Activated CD8-positive, alpha-beta memory T cell treated with anti-CD3 and anti-CD28 coated beads, Interleukin-2, amount 10 ng/mL, durations not matched to agents 7 days and 5 days (primary cell): ENCODE measurements around the gene PPA2. TPM values are rescaled to one million over a fixed set of nuclear protein-coding genes. Genes with fewer than 3 reads are reported as not detected.
A peak's percentile ranks its signal among the peaks of the same experiment; 100 is the strongest.
"Not testable (repeated sequence)": the region's sequence is repeated elsewhere in the genome, so short reads cannot be mapped to it uniquely, and the experiment has no call there.

Experiments used
- ATAC-seq: fragments of 150-1000 bp; cut with Tn5 transposase; one replicate; pipeline ENCODE4 v1.10.0; 2021; ENCODE audit warnings: moderate library complexity
- CTCF ChIA-PET: fragments of 350-600 bp; sonication (Branson Sonifier 250); formaldehyde crosslinking; loops from one replicate; lab custom pipeline; 2021; ENCODE audit warnings: antibody characterized with exemption; lab: Charles Lee
- DNase-seq: peaks from one replicate; pipeline ENCODE4 v3.0.0-alpha.2; 2020
- H3K27ac Mint-ChIP-seq: one replicate; pipeline ENCODE4 v1.8.0; 2021; ENCODE audit warnings: mild to moderate bottlenecking, mixed read lengths
- H3K27me3 Mint-ChIP-seq: one replicate; pipeline ENCODE4 v1.8.0; 2021; ENCODE audit warnings: mixed read lengths
- H3K36me3 Mint-ChIP-seq: one replicate; pipeline ENCODE4 v1.8.0; 2021; ENCODE audit warnings: mild to moderate bottlenecking, mixed read lengths
- H3K4me1 Mint-ChIP-seq: one replicate; pipeline ENCODE4 v1.8.0; 2021; ENCODE audit warnings: mixed read lengths
- H3K4me3 Mint-ChIP-seq: one replicate; pipeline ENCODE4 v1.8.0; 2021; ENCODE audit warnings: mild to moderate bottlenecking, moderate library complexity, mixed read lengths
- H3K9me3 Mint-ChIP-seq: one replicate; pipeline ENCODE4 v1.8.0; 2022; ENCODE audit warnings: low read depth, mixed read lengths
- total RNA-seq, 2 experiments: library from RNA; stranded (reverse); gene quantifications; one replicate each; pipeline ENCODE4 v1.2.3, GENCODE V29; 2021

PPA2 gene
- total RNA-seq, 2 experiments from 2014 or later: 67.0 to 68.5 TPM

- CTCF ChIA-PET: interaction anchor here (0.7 to 1.7 kb wide), 10 partner anchors 8 to 331 kb away, joined by 3 to 10 read pairs (median 5); partner anchors contain the start of gene TET2
- Mint-ChIP-seq H3K27me3 (no peaks in the 10 kb centered on the region), H3K9me3 (no peaks in the 10 kb centered on the region), H3K4me3 (peak overlapping the region; percentile 60), H3K4me1 (peaks cover 35% of the 10 kb centered on the region), H3K27ac (peak overlapping the region; percentile 67), H3K36me3 (peaks cover 22% of the 10 kb centered on the region)
- ATAC-seq (peak; percentile 42), DNase-seq (peak; percentile 84)
These were observed 2.2 kb downstream of the PPA2 start for GRCh38 chr4:105471566-105472176.

GRCh38 chr4:105470766-105471165 lies 3.1 kb downstream of the PPA2 start:
- CTCF ChIA-PET: interaction anchor here (1.2 to 1.7 kb wide), 6 partner anchors 9 to 330 kb away, joined by 3 to 7 read pairs (median 4); partner anchors contain the start of gene TET2
- Mint-ChIP-seq H3K27me3 (no peaks in the 10 kb centered on the region), H3K27ac (no peak overlapping the region), H3K36me3 (peaks cover 29% of the 10 kb centered on the region), H3K9me3 (no peaks in the 10 kb centered on the region), H3K4me1 (peaks cover 35% of the 10 kb centered on the region), H3K4me3 (no peak overlapping the region)
- no peak for ATAC-seq
- DNase-seq: no peak

- Mint-ChIP-seq H3K4me3 (no peak overlapping the region), H3K4me1 (peaks cover 35% of the 10 kb centered on the region), H3K36me3 (peaks cover 39% of the 10 kb centered on the region), H3K9me3 (peaks cover 5% of the 10 kb centered on the region), H3K27ac (no peak overlapping the region), H3K27me3 (no peaks in the 10 kb centered on the region)
- no peak for DNase-seq
- CTCF ChIA-PET: interaction anchor here (1.2 to 1.4 kb wide), 4 partner anchors 10 to 329 kb away, joined by 3 to 4 read pairs (median 4); partner anchors contain the start of gene TET2
- no peak for ATAC-seq
These were observed 4.1 kb downstream of the PPA2 start for GRCh38 chr4:105469736-105470135.

DNA sequence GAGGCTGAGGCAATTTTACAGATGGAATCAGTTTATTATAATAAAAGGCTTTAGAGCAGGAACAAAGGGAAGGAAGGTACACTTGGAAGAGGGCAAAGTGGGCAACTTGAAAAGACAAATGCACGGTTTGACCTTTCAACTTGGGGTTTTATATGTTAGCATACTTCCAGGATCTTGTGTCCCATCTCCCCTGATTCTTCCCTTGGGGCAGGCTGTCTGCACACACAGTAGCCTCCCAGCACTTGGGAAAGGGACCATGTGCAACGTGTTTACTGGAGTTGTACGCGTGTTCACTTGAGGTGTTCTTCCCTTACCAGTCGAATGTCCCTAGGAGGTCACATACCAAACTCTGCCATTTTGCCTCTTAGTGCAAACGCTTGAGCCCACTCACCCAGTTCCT lies 7.3 kb downstream of the PPA2 start:
- Mint-ChIP-seq H3K4me1 (peaks cover 22% of the 10 kb centered on the region), H3K4me3 (no peak overlapping the region), H3K9me3 (peaks cover 10% of the 10 kb centered on the region), H3K36me3 (peaks cover 63% of the 10 kb centered on the region), H3K27me3 (no peaks in the 10 kb centered on the region), H3K27ac (no peak overlapping the region)
- ATAC-seq (no peak), DNase-seq (no peak)
- CTCF ChIA-PET: no interaction called here

DNA sequence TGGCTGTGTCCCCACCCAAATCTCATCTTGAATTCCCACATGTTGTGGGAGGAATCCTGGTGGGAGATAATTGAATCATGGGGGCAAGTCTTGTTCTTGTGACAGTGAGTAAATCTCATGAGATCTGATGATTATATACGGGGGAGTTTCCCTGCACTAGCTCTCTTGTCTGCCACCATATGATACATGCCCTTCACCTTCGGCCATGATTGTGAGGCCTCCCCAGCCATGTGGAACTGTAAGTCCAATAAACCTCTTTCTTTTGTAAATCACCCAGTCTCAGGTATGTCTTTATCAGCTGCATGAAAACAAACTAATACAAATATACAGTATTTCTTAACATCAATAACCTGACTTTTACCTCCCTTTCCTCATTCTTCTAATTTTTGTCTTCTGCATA lies 9.3 kb downstream of the PPA2 start:
- peaks cover 10% of the 10 kb centered on the region for H3K9me3 Mint-ChIP-seq
- not testable (repeated sequence) for DNase-seq, H3K27me3 Mint-ChIP-seq, H3K27ac Mint-ChIP-seq, H3K4me3 Mint-ChIP-seq, ATAC-seq
- peaks cover 70% of the 10 kb centered on the region for H3K36me3 Mint-ChIP-seq
- peaks cover 12% of the 10 kb centered on the region for H3K4me1 Mint-ChIP-seq
- CTCF ChIA-PET: interaction anchor here (1.5 kb wide), 1 partner anchor 324 kb away, joined by 4 read pairs; no protein-coding TSS in a partner anchor

DNA sequence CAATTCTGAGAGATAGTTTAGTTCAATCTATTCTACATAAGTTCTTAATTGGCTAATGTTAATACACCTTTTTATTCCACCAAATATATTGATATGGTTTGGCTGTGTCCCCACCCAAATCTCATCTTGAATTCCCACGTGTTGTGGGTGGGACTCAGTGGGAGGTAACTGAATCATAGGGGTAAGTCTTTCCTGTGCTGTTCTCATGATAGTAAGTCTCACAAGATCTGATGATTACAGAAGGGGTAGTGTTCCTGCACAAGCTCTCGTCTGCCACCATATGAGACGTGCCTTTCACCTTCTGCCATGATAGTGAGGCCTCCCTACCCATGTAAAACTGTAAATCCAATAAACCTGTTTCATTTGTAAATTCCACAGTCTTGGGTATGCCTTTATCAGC lies 11.3 kb downstream of the PPA2 start:
- no peak for ATAC-seq
- H3K27me3 Mint-ChIP-seq: no peaks in the 10 kb centered on the region
- H3K4me3 Mint-ChIP-seq: no peak overlapping the region
- H3K4me1 Mint-ChIP-seq: peaks cover 12% of the 10 kb centered on the region
- peaks cover 72% of the 10 kb centered on the region for H3K36me3 Mint-ChIP-seq
- CTCF ChIA-PET: no interaction called here
- H3K9me3 Mint-ChIP-seq: peaks cover 10% of the 10 kb centered on the region
- no peak overlapping the region for H3K27ac Mint-ChIP-seq
- DNase-seq: no peak

DNA sequence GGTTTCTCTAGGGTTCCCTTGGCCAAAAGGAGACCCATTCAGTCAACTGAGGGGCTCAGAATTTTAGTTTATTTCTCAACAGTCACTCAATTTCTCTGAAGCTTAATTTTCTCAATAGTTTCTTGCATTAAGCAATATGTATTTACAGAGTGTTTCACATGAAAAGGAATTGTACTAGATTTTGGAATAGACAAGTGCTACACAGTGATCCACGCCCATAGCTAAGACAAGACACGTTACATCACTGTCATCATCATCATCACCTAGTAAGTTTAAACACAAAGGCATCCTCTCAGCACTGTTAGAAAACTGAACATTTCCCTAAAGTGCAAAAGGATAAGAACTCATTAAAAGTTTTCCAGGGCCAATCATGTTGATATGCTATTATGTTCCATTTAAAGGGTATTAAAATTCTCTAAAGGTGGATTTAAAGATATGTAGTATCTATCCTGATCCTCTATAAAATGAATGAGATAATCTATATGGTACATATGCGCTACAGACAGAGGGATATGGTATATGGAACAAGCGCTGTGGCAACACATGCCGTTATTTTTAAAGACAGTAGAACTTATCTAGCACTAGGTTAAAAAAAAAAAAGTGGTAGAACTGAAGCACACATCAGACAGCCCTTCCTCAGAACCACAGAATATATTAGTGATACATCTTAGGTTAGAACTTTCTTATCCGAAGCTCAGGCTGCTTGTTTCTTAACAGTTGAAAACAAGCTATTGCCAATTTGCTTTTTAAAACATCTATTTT lies 12.1 kb downstream of the PPA2 start:
- H3K9me3 Mint-ChIP-seq: peaks cover 10% of the 10 kb centered on the region
- no peak overlapping the region for H3K4me3 Mint-ChIP-seq
- peaks cover 65% of the 10 kb centered on the region for H3K36me3 Mint-ChIP-seq
- H3K27ac Mint-ChIP-seq: no peak overlapping the region
- ATAC-seq (no peak), DNase-seq (no peak)
- H3K27me3 Mint-ChIP-seq: no peaks in the 10 kb centered on the region
- CTCF ChIA-PET: interaction anchor here (3.4 kb wide), 1 partner anchor 12 kb away, joined by 10 read pairs; the partner anchor contains the start of gene PPA2
- H3K4me1 Mint-ChIP-seq: peaks cover 10% of the 10 kb centered on the region

- Mint-ChIP-seq H3K4me1 (peaks cover 13% of the 10 kb centered on the region), H3K27me3 (no peaks in the 10 kb centered on the region), H3K9me3 (peaks cover 10% of the 10 kb centered on the region), H3K4me3 (no peak overlapping the region), H3K27ac (no peak overlapping the region), H3K36me3 (peaks cover 65% of the 10 kb centered on the region)
- CTCF ChIA-PET: interaction anchor here (1.4 to 3.4 kb wide), 2 partner anchors 10 to 12 kb away, joined by 5 to 10 read pairs; partner anchors contain the start of gene PPA2
- DNase-seq (no peak), ATAC-seq (no peak)
These were observed 12.6 kb downstream of the PPA2 start for GRCh38 chr4:105461221-105461620.

DNA sequence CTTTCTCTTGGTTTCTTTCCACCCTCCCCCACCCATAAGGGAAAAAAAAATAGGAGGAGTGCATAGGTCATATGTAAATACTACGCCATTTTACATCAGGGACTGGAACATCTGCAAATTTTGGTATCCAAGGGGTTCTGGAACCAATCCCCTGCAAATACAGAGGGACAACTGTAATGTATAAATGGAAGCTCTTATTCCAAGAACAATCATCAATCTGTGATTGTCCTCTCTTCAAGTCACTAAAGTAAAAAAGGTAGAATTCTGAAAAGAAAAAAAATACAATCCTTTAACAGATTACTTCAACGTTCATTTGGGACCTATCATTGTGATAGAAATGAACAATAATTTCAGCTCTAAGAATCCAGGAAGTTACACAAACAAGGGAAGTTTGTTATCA lies 13.6 kb downstream of the PPA2 start:
- CTCF ChIA-PET: interaction anchor here (1.4 to 3.4 kb wide), 2 partner anchors 11 to 13 kb away, joined by 5 to 10 read pairs; partner anchors contain the start of gene PPA2
- DNase-seq (no peak), ATAC-seq (no peak)
- H3K9me3 Mint-ChIP-seq: peaks cover 9% of the 10 kb centered on the region
- H3K4me3 Mint-ChIP-seq: no peak overlapping the region
- no peaks in the 10 kb centered on the region for H3K27me3 Mint-ChIP-seq
- H3K4me1 Mint-ChIP-seq: peaks cover 13% of the 10 kb centered on the region
- no peak overlapping the region for H3K27ac Mint-ChIP-seq
- peaks cover 65% of the 10 kb centered on the region for H3K36me3 Mint-ChIP-seq

DNA sequence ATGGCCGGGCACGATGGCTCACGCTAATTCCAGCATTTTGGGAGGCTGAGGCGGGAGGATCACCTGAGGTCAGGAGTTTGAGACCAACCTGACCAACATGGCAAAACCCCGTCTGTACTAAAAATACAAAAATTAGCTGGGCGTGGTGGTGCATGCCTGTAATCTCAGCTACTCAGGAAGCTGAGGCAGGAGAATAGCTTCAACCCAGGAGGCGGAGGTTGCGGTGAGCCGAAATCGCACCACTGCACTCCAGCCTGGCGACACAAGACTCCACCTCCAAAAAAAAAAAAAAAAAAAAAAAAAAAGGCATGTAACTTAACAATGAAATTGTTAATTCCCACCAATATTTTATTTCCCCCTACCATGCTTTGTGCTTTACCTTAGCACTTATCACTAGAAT lies 15.3 kb downstream of the PPA2 start:
- not testable (repeated sequence) for H3K9me3 Mint-ChIP-seq, DNase-seq, ATAC-seq, H3K4me3 Mint-ChIP-seq, H3K27ac Mint-ChIP-seq, H3K27me3 Mint-ChIP-seq
- CTCF ChIA-PET: interaction anchor here (1.0 to 2.1 kb wide), 2 partner anchors 13 to 15 kb away, joined by 3 to 8 read pairs; partner anchors contain the start of gene PPA2
- Mint-ChIP-seq H3K4me1 (peaks cover 23% of the 10 kb centered on the region), H3K36me3 (peaks cover 61% of the 10 kb centered on the region)

GRCh38 chr4:105458001-105458400 lies 15.9 kb downstream of the PPA2 start:
- no peak for DNase-seq
- H3K4me3 Mint-ChIP-seq: no peak overlapping the region
- peaks cover 24% of the 10 kb centered on the region for H3K4me1 Mint-ChIP-seq
- no peak overlapping the region for H3K27ac Mint-ChIP-seq
- no peaks in the 10 kb centered on the region for H3K27me3 Mint-ChIP-seq
- no peaks in the 10 kb centered on the region for H3K9me3 Mint-ChIP-seq
- H3K36me3 Mint-ChIP-seq: peaks cover 60% of the 10 kb centered on the region
- ATAC-seq: no peak
- CTCF ChIA-PET: interaction anchor here (1.0 to 2.1 kb wide), 2 partner anchors 14 to 15 kb away, joined by 3 to 8 read pairs; partner anchors contain the start of gene PPA2

DNA sequence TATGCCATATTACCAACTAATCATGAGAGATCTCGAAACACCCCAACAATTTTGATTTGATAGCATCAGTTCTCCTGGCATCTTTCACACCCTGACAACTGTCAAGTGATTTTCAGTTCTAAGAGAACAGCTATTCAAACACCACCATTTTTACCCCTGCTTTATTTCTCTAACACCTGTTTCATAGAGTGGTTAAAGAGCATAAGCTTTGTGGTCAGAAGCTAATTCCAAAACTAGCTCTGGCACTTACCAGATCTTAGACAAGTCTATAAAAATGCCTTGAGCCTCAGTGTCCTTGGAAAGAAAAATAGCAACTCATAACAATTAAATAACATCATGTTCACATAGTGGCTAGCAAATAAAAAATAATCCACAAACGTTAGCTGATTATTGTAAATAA lies 17.9 kb downstream of the PPA2 start:
- CTCF ChIA-PET: interaction anchor here (1.1 kb wide), 1 partner anchor 17 kb away, joined by 3 read pairs; the partner anchor contains the start of gene PPA2
- H3K36me3 Mint-ChIP-seq: peaks cover 55% of the 10 kb centered on the region
- peaks cover 17% of the 10 kb centered on the region for H3K4me1 Mint-ChIP-seq
- DNase-seq: no peak
- no peaks in the 10 kb centered on the region for H3K27me3 Mint-ChIP-seq
- no peak overlapping the region for H3K4me3 Mint-ChIP-seq
- no peak for ATAC-seq
- H3K9me3 Mint-ChIP-seq: no peaks in the 10 kb centered on the region
- no peak overlapping the region for H3K27ac Mint-ChIP-seq

- Mint-ChIP-seq H3K9me3 (no peaks in the 10 kb centered on the region), H3K36me3 (peaks cover 54% of the 10 kb centered on the region), H3K27ac (no peak overlapping the region), H3K4me1 (peaks cover 15% of the 10 kb centered on the region), H3K27me3 (no peaks in the 10 kb centered on the region), H3K4me3 (no peak overlapping the region)
- no peak for DNase-seq
- CTCF ChIA-PET: interaction anchor here (1.8 kb wide), 1 partner anchor 18 kb away, joined by 7 read pairs; the partner anchor contains the start of gene PPA2
- no peak for ATAC-seq
These were observed 18.7 kb downstream of the PPA2 start for GRCh38 chr4:105455182-105455581.
